Ascending aorta (tissue), 2 donors: ENCODE results near the gene TTC21B. TPM values are rescaled to one million over a fixed set of nuclear protein-coding genes. Genes with fewer than 3 reads are reported as not detected.
A peak's percentile ranks its signal among the peaks of the same experiment; 100 is the strongest.
"Not testable (repeated sequence)": the region's sequence is repeated elsewhere in the genome, so short reads cannot be mapped to it uniquely, and the experiment has no call there.

Source experiments
- DNase-seq, 2 donors: peaks; one replicate each; pipeline ENCODE4 v3.0.0-alpha.2; 2019; ENCODE audit warnings: low spot score in 2 of 2
- H3K27ac ChIP-seq, 2 donors: fragments of 200-600 bp; sonication (generic); one replicate each; pipeline ENCODE4 v1.5.1; 2016 to 2017; ENCODE audit warnings: mild to moderate bottlenecking in 1 of 2
- H3K27me3 ChIP-seq: fragments of 200-600 bp; sonication (generic); one replicate; pipeline ENCODE4 v1.5.1; 2017
- H3K36me3 ChIP-seq, 2 donors: fragments of 200-600 bp; sonication (generic); one replicate each; pipeline ENCODE4 v1.5.1; 2016
- H3K4me1 ChIP-seq, 2 donors: fragments of 200-600 bp; sonication (generic); one replicate each; pipeline ENCODE4 v1.5.1; 2016 to 2017; ENCODE audit warnings: mild to moderate bottlenecking in 1 of 2
- H3K4me3 ChIP-seq, 2 donors: fragments of 200-600 bp; sonication (generic); one replicate each; pipeline ENCODE4 v1.5.1; 2016 to 2017; ENCODE audit warnings: mild to moderate bottlenecking in 1 of 2
- H3K9me3 ChIP-seq, 2 donors: fragments of 200-600 bp; sonication (generic); one replicate each; pipeline ENCODE4 v1.5.1; 2016
- CTCF ChIP-seq, 3 experiments: fragments of 200-600 bp in 2 of 3; fragments of 450-650 bp in 1 of 3; sonication (generic) in 2 of 3; IDR thresholded peaks; one replicate each; pipeline ENCODE4 v1.5.1; 2016 to 2019; ENCODE audit warnings: antibody characterized with exemption in 3 of 3, mild to moderate bottlenecking in 1 of 3, moderate library complexity in 1 of 3
- intact Hi-C: fragments of 100-400 bp; cut with DNase I; formaldehyde crosslinking; loops from one replicate; pipeline ENCODE4 v1.15.1; 2023
- total RNA-seq: library from RNA; depleted of rRNA; stranded (reverse); fragments of >200 nt; gene quantifications from one replicate; pipeline ENCODE4 v1.1.0, GENCODE V29; 2016

TTC21B gene
- 5.5 TPM for total RNA-seq

DNA sequence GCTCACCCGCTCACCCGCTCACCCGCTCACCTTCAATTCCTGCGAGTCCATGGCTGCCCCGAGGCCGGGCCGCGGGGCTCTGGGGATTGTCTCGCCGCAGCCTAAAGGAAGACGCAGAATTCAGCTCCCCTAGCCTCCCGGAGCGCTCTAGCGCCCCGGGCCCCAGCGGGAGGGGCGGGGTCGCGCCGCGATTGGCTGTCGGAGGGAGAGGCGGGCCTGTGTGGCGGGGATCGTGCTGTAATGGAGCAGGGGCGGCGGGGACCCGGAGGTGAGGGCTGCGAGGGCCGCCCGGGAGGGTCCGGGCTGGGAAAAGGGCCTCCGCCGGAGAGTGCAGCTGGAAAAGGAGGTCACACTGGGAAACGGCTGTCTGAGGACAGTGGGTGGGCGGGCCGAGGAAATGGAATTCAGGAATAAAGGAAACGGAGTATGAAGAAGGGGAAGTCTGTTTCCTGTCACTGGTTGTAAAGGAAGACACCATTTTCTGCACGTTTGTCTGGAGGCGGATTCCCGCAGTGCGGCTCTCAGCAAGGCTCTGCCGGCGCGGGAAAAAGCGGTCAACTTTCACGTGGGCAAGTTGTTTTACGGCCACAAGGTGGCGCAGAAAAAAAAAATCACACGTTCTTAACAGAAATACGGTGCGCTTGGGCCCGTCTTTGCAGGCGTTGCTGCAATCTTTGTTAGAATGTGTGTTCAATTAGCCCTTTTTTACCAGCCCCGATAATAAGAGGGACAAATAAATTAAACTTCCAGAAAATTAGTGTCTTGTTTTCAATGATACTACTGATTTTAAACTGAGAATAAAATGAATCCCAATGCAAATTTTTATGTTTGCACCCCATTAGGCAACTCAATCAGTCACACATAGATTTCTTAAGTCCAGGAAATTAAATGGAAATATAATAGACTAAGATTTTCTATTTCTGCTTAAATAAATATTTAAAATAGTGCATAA lies at the start of gene TTC21B:
Gene TTC21B (minus strand): TSS at position 122 of the 952 bp plus-strand sequence. CDS start 71 bp downstream, at position 51.
- Histone ChIP-seq H3K4me3 (peak within 1 kb of the TSS; percentile 77 to 95), H3K36me3 (peaks cover 0 to 2% of the 10 kb centered on the region in 2 donors), H3K27ac (peak within 1 kb of the TSS; percentile 79 to 82), H3K4me1 (peaks cover 0 to 16% of the 10 kb centered on the region in 2 donors), H3K9me3 (no peaks in the 10 kb centered on the region), H3K27me3 (no peaks in the 10 kb centered on the region)
- intact Hi-C loops: loop anchor here (1.0 to 5.0 kb wide), 2 partner anchors 174 to 962 kb away; partner anchors contain the start of gene SCN1A
- peak; percentile 67 to 83 (median 78) for TF ChIP-seq CTCF (IDR thresholded peaks at IDR 0.05)
- DNase-seq: peak; percentile 76 to 97

GRCh38 chr2:166000401-166000800 lies 46.8 kb upstream of the TTC21B start:
- no peak for TF ChIP-seq CTCF (IDR thresholded peaks at IDR 0.05)
- Histone ChIP-seq H3K4me1 (no peaks in the 10 kb centered on the region), H3K27me3 (no peaks in the 10 kb centered on the region), H3K9me3 (no peaks in the 10 kb centered on the region), H3K4me3 (no peak overlapping the region), H3K36me3 (no peaks in the 10 kb centered on the region), H3K27ac (no peak overlapping the region)
- intact Hi-C loops: no loop called here
- DNase-seq: no peak

DNA sequence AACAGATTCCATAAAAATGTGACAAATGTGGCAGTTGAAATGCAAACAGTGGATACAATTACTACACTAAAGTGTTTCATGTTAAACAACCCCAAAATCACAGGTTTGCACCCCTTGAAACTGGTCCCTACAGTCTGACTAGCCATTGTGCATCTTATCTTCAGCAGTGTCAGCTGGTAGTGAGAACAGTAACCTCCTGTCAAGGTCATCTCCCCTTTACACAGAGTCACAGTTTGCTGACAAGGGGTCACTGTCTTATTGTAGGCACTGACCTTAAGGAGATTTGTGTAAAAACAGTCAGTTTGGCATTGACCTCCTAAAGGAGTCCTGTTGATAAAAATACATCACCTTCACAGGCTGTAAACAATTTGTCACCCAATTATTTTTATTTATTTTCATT lies 37.3 kb upstream of the TTC21B start:
- H3K27me3 ChIP-seq: no peaks in the 10 kb centered on the region
- no peak overlapping the region for H3K27ac ChIP-seq
- H3K36me3 ChIP-seq: no peaks in the 10 kb centered on the region
- no peak for TF ChIP-seq CTCF (IDR thresholded peaks at IDR 0.05)
- DNase-seq: no peak
- H3K9me3 ChIP-seq: no peaks in the 10 kb centered on the region
- no peaks in the 10 kb centered on the region for H3K4me1 ChIP-seq
- H3K4me3 ChIP-seq: no peak overlapping the region
- intact Hi-C loops: no loop called here

- H3K27me3 ChIP-seq: no peaks in the 10 kb centered on the region
- no peaks in the 10 kb centered on the region for H3K4me1 ChIP-seq
- no peaks in the 10 kb centered on the region for H3K36me3 ChIP-seq
- no peak for DNase-seq
- H3K9me3 ChIP-seq: no peaks in the 10 kb centered on the region
- no peak for TF ChIP-seq CTCF (IDR thresholded peaks at IDR 0.05)
- intact Hi-C loops: no loop called here
- H3K27ac ChIP-seq: no peak overlapping the region
- H3K4me3 ChIP-seq: no peak overlapping the region
Observed at GRCh38 chr2:165989851-165990250, 36.3 kb upstream of the TTC21B start.

DNA sequence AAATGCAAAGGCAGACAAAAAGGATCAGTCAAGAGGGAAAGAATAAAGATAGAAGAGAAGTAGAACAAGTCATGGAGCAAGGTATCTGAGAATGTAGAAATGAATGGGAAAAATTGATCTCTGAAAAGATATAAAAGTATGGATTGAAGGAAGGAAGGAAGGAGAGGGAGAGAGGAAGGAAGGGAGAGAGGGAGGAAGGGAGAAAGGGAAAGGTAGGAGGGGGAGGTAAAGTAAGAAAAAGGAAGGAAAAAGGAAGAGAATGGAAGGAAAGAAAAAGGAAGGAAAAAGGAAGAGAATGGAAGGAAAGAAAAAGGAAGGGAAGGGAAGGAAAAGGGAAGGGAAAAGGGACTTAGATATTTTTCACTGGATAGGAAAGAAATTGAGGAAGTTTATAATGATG lies 31.5 kb upstream of the TTC21B start:
- no peak for DNase-seq
- no peak overlapping the region for H3K27ac ChIP-seq
- H3K4me3 ChIP-seq: no peak overlapping the region
- no peaks in the 10 kb centered on the region for H3K4me1 ChIP-seq
- no peaks in the 10 kb centered on the region for H3K36me3 ChIP-seq
- no peak for TF ChIP-seq CTCF (IDR thresholded peaks at IDR 0.05)
- H3K9me3 ChIP-seq: no peaks in the 10 kb centered on the region
- H3K27me3 ChIP-seq: no peaks in the 10 kb centered on the region
- intact Hi-C loops: no loop called here

DNA sequence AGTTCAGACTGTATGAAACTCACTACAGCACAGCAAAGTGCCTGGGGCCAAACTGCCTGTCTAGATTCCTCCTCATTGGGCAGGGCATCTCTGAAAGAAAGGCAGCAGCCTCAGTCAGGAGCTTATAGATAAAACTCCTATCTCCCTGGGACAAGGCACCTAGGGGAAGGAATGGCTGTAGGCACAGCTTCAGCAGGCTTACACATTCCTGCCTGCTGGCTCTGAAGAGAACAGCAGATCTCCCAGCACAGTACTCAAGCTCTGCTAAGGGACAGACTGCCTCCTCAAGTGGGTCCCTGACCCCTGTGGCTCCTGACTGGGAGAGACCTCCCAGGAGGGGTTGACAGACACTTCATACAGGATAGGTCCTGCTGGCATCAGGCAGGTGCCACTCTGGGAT lies 18.6 kb upstream of the TTC21B start:
- H3K27ac ChIP-seq, H3K27me3 ChIP-seq, DNase-seq, H3K36me3 ChIP-seq, H3K9me3 ChIP-seq, H3K4me1 ChIP-seq, H3K4me3 ChIP-seq, intact Hi-C loops: not testable (repeated sequence)
